ENCODE measurements around the gene MAPKAPK3. TPM values are rescaled to one million over a fixed set of nuclear protein-coding genes. Genes with fewer than 3 reads are reported as not detected.

The MAPKAPK3 gene
- total RNA-seq, 1 donor from 2014 or later, result 117 TPM

DNA sequence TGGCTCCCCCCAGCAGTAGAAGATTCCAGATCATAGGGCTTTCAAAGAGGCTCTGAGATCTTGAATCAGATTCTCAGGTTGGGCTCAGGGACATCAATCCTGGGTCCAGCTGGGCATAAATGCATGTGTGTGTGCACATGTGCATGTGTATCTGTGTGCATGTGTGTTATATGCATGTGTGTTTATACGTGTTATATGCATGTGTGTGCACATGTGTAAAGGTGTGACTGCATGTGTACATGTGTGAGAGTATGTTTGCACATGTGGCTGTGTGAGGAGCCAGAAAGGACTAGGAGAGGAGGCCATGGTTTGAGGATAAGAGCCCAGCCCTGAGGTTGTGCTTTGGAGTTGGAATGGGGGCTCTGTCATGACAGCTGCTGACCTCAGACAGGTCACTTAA is 1.8 kb upstream of the MAPKAPK3 start:
- no peak overlapping the region for H3K4me3 ChIP-seq (ENCODE audit: low read depth, low read length)
- TF ChIP-seq, protein P1, sequence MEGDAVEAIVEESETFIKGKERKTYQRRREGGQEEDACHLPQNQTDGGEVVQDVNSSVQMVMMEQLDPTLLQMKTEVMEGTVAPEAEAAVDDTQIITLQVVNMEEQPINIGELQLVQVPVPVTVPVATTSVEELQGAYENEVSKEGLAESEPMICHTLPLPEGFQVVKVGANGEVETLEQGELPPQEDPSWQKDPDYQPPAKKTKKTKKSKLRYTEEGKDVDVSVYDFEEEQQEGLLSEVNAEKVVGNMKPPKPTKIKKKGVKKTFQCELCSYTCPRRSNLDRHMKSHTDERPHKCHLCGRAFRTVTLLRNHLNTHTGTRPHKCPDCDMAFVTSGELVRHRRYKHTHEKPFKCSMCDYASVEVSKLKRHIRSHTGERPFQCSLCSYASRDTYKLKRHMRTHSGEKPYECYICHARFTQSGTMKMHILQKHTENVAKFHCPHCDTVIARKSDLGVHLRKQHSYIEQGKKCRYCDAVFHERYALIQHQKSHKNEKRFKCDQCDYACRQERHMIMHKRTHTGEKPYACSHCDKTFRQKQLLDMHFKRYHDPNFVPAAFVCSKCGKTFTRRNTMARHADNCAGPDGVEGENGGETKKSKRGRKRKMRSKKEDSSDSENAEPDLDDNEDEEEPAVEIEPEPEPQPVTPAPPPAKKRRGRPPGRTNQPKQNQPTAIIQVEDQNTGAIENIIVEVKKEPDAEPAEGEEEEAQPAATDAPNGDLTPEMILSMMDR (conservative IDR thresholded peaks at IDR 0.05; ENCODE audit: low read depth, low read length), result no peak
- DNase-seq (ENCODE audit: low read depth), result no peak

DNA sequence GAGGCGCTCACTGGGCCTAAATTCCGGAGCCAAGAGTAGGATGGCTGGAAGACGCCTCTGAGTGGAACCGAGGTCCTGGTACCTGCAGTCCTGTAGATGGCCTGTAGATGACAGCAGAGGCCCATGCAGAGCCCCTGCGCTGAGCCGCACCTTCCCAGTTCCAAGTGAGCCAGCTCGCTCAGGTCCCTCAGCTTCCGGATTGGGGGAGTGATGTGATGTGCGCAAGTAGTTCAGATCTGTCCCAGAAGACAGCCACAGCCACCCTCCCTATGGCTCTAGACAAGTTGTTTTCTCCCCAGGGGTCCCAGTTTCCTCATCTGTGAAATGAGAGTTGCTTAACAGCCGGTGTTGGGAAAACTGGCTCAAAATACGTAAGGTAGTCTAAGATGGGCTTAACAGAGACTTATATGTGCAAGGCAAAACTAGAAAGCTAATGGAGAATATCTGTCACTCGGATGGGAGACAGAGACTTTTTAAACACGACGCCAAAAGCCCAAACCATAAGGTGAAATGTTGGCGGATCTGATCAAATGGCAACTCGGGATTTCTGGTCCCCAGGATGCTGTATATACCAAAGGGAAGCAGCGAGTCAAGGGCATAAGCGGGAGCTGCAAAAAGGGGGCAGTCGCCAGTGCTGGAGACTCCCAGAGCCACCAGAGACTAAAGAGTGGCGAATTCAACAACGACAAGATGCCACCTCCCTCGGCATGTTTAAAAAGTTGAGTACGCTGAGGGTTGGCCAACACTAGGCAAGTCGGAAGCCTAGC is 765 bp upstream of the MAPKAPK3 start:
- TF ChIP-seq, protein P1 (conservative IDR thresholded peaks at IDR 0.05; ENCODE audit: low read depth, low read length), result peak; percentile 100
- no peak for DNase-seq (ENCODE audit: low read depth)
- H3K4me3 ChIP-seq (ENCODE audit: low read depth, low read length), result peak overlapping the region; percentile 77

DNA sequence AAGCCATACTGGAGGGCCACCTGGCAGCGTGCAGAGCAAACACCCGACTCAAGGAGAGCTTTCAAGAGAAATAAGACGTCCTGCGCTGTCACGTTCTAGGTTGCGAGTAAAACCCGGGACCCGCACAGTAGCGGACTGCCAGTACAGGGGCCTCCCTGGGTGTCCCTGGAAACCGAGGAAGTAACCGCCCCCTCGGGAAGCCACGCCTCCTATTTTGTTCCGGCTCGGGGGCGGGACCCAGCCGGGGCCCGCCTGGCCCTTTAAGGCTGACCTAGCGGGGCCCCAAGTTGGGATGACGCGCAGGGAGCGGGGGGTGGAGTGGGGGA is 218 bp upstream of the MAPKAPK3 start:
- TF ChIP-seq, protein P1 (conservative IDR thresholded peaks at IDR 0.05; ENCODE audit: low read depth, low read length), result no peak
- DNase-seq (ENCODE audit: low read depth), result no peak

DNA sequence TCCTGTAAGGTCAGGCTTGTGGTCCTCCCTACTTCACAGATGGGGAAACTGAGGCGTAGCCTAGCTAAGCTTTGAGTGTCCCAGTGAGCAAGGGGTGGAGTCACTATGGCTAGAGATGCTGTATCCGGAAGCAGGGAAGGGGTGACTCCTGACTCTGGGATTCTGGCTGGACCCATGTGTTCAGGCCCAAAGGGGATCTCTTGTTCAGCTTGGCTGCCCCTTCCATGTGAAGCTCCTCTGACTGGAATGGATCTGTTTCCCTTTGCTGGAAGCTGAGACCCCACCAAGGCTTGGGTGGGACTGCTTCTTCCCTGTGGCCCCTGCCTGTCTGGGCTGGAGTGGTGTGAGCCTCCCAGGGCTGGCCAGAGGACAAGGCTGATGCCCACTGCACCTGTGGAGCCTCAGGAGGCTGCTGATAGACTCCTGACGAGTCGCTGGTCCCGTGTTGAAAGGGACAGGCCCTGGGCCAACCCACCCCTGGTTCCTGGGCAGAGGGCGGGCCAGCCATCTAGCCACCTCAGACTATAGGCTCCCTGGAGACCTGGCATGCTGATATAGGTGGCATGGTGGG is 1.0 kb downstream of the MAPKAPK3 start:
- peak overlapping the region; percentile 77 for H3K4me3 ChIP-seq (ENCODE audit: low read depth, low read length)
- TF ChIP-seq, protein P1 (conservative IDR thresholded peaks at IDR 0.05; ENCODE audit: low read depth, low read length), result no peak
- DNase-seq (ENCODE audit: low read depth), result no peak

More for the DNA sequence above, 218 bp upstream of the MAPKAPK3 start:
- peak overlapping the region; percentile 77 for H3K4me3 ChIP-seq (ENCODE audit: low read depth, low read length)

DNA sequence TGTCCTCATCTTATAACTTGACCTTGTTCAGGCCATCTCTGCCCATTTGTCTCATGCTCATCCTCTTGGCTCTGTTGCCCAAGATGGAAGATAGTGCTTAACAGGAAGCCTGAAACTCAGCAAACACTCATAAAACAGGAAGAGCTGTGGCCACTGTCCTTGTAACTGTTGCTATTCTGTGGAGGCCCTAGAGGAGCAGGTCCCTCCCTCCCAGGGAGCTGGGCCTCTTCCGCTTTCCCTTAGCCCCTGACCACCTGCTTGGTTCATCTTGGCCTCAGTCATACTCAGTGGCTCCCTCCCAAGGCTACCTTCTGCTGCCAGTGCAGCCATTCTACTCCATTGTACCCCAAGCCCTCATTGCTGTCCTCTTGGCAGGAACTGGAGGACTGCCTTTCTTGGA is 3.5 kb downstream of the MAPKAPK3 start:
- H3K4me3 ChIP-seq (ENCODE audit: low read depth, low read length), result no peak overlapping the region
- DNase-seq (ENCODE audit: low read depth), result no peak
- TF ChIP-seq, protein P1 (conservative IDR thresholded peaks at IDR 0.05; ENCODE audit: low read depth, low read length), result no peak

DNA sequence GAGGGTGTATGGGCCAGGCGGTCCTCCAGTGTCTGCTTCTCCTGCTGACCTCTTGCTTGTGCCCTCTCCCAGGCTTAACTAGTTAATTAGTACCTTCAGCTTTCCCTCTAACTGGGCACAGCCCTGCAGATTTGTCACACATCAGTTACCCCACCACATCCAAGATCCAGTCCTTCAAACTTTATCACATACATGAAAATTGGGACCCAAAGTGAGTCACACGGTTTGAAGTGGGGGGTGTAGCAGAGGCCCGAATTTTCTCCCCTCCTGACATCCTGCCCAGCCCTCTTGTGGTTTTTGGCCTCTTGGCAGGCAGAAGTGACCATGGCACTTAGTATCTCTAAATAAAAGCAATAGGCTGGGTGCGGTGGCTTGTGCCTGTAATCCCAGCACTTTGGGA is 3.9 kb downstream of the MAPKAPK3 start:
- TF ChIP-seq, protein P1 (conservative IDR thresholded peaks at IDR 0.05; ENCODE audit: low read depth, low read length), result peak; percentile 8
- no peak overlapping the region for H3K4me3 ChIP-seq (ENCODE audit: low read depth, low read length)
- no peak for DNase-seq (ENCODE audit: low read depth)

DNA sequence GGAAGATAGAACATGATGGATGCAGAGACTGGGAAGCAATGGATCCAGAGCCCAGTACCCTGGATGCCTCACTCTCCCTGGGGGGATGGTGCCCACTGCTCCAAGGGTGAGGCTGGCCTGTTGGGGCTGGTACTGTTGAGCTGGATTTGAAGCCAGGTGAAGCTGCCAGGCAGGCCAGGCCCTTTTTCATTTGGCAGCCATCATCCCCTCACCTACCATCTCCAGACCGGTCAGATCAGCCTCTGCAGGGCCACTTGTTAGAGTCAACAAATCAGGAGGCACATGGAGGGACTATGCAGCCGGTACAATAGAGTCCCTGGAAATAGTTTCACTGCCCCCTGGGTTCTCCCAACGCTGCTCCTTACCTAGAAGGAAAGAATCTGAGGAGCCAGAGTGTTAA is 5.9 kb downstream of the MAPKAPK3 start:
- no peak for DNase-seq (ENCODE audit: low read depth)
- TF ChIP-seq, protein P1 (conservative IDR thresholded peaks at IDR 0.05; ENCODE audit: low read depth, low read length), result no peak
- no peak overlapping the region for H3K4me3 ChIP-seq (ENCODE audit: low read depth, low read length)

All from epithelial cell of proximal tubule (primary cell).